Esophagus squamous epithelium (tissue), 5 donors: ENCODE data around the gene GRIP2. TPM values are rescaled to one million over a fixed set of nuclear protein-coding genes. Genes with fewer than 3 reads are reported as not detected.

Experiments used
- DNase-seq: peaks from one replicate; lab custom pipeline; 2025; lab: John Stamatoyannopoulos, UW
- H3K27ac ChIP-seq, 4 donors: fragments of 200-600 bp; sonication (generic); one replicate each; pipeline ENCODE4 v1.5.1; 2016 to 2019; ENCODE audit warnings: mild to moderate bottlenecking in 1 of 4
- H3K27me3 ChIP-seq, 4 donors: fragments of 200-600 bp; sonication (generic); 1 replicate in 3 of 4; 2 replicates in 1 of 4; pipeline versions ENCODE4 v1.5.1 to v1.6.0; 2017 to 2021; ENCODE audit warnings: antibody characterized with exemption in 1 of 4
- H3K36me3 ChIP-seq, 3 donors: fragments of 200-600 bp; sonication (generic); one replicate each; pipeline ENCODE4 v1.5.1; 2016 to 2019
- H3K4me1 ChIP-seq, 3 donors: fragments of 200-600 bp; sonication (generic); one replicate each; pipeline ENCODE4 v1.5.1; 2017 to 2019
- H3K4me3 ChIP-seq, 4 donors: fragments of 200-600 bp; sonication (generic); 1 replicate in 3 of 4; 2 replicates in 1 of 4; pipeline ENCODE4 v1.5.1; 2016 to 2019; ENCODE audit warnings: mild to moderate bottlenecking in 2 of 4, moderate library complexity in 1 of 4
- H3K9me3 ChIP-seq, 3 donors: fragments of 200-600 bp; sonication (generic); one replicate each; pipeline ENCODE4 v1.5.1; 2016 to 2019
- CTCF ChIP-seq, 6 experiments: fragments of 450-650 bp in 4 of 6; fragments of 200-600 bp in 2 of 6; sonication (generic) in 2 of 6; IDR thresholded peaks; one replicate each; pipeline ENCODE4 v1.5.1; 2016 to 2019; ENCODE audit warnings: antibody characterized with exemption in 6 of 6, mild to moderate bottlenecking in 4 of 6, moderate library complexity in 4 of 6
- POLR2A ChIP-seq, 4 donors: fragments of 450-650 bp; IDR thresholded peaks; one replicate each; pipeline ENCODE4 v1.6.1; 2017; ENCODE audit warnings: antibody characterized with exemption in 4 of 4, mild to moderate bottlenecking in 4 of 4, moderate library complexity in 3 of 4
- WGBS, 2 donors: methylation state at CpG; one replicate each; pipeline ENCODE4 v1.1.5; 2018; 5-methylcytosine and 5-hydroxymethylcytosine counted together
- intact Hi-C: fragments of 100-400 bp; cut with DNase I; formaldehyde crosslinking; loops from one replicate; pipeline ENCODE4 v1.15.0; 2022
- total RNA-seq, 4 donors: library from RNA; depleted of rRNA; stranded (reverse); fragments of >200 nt; gene quantifications; one replicate each; pipeline ENCODE4 v1.1.0, GENCODE V29; 2016
- donor health status: DM: yes; HTN: yes; CAD: no.

The GRIP2 gene
- total RNA-seq, 4 donors from 2014 or later: 0.23 to 2.9 (median 0.53) TPM

GRCh38 chr3:14505001-14505802, 34.9 kb downstream of the GRIP2 start:
- WGBS, 2 donors: 75% methylated on average over 10 to 20 of the region's 22 CpGs
- intact Hi-C loops: loop anchor here (10.0 kb wide), 1 partner anchor 410 kb away; no protein-coding TSS in a partner anchor
- no peak for DNase-seq
- Histone ChIP-seq H3K4me1 (peaks cover 0 to 5% (median 5%) of the 10 kb centered on the region in 3 donors), H3K4me3 (no peak overlapping the region), H3K27ac (no peak overlapping the region), H3K36me3 (no peaks in the 10 kb centered on the region), H3K27me3 (no peaks in the 10 kb centered on the region), H3K9me3 (peaks cover 0 to 10% (median 9%) of the 10 kb centered on the region in 3 donors)
- no peak for TF ChIP-seq CTCF (IDR thresholded peaks at IDR 0.05)
- TF ChIP-seq POLR2A (IDR thresholded peaks at IDR 0.05): no peak

GRCh38 chr3:14503706-14504065, 36.5 kb downstream of the GRIP2 start:
- no peak for DNase-seq

GRCh38 chr3:14503033-14503705, 37.0 kb downstream of the GRIP2 start:
- no peaks in the 10 kb centered on the region for H3K36me3 ChIP-seq
- no peak for DNase-seq
- H3K27me3 ChIP-seq: no peaks in the 10 kb centered on the region
- intact Hi-C loops: loop anchor here (10.0 kb wide), 1 partner anchor 412 kb away; no protein-coding TSS in a partner anchor
- H3K4me1 ChIP-seq: no peaks in the 10 kb centered on the region
- H3K9me3 ChIP-seq: peaks cover 0 to 10% (median 9%) of the 10 kb centered on the region in 3 donors
- H3K27ac ChIP-seq: no peak overlapping the region
- WGBS, 2 donors: 91 to 93% methylated on average over 6 to 7 of the region's 12 CpGs
- H3K4me3 ChIP-seq: no peak overlapping the region
- TF ChIP-seq CTCF (IDR thresholded peaks at IDR 0.05): no peak
- no peak for TF ChIP-seq POLR2A (IDR thresholded peaks at IDR 0.05)

More at GRCh38 chr3:14503706-14504065, 36.5 kb downstream of the GRIP2 start:
- Histone ChIP-seq H3K4me3 (no peak overlapping the region), H3K4me1 (peaks cover 0 to under 1% (median 0%) of the 10 kb centered on the region in 3 donors), H3K9me3 (peaks cover 0 to 10% (median 9%) of the 10 kb centered on the region in 3 donors), H3K27ac (no peak overlapping the region), H3K36me3 (no peaks in the 10 kb centered on the region), H3K27me3 (no peaks in the 10 kb centered on the region)
- intact Hi-C loops: loop anchor here (10.0 kb wide), 1 partner anchor 411 kb away; no protein-coding TSS in a partner anchor
- TF ChIP-seq POLR2A (IDR thresholded peaks at IDR 0.05) (no peak), CTCF (IDR thresholded peaks at IDR 0.05) (no peak)
- WGBS, 2 donors: 83 to 87% methylated on average over 5 to 11 of the region's 20 CpGs

- Histone ChIP-seq H3K4me1 (no peaks in the 10 kb centered on the region), H3K27me3 (no peaks in the 10 kb centered on the region), H3K9me3 (peaks cover 0 to 10% (median 9%) of the 10 kb centered on the region in 3 donors), H3K36me3 (no peaks in the 10 kb centered on the region), H3K27ac (no peak overlapping the region), H3K4me3 (no peak overlapping the region)
- no peak for DNase-seq
- TF ChIP-seq POLR2A (IDR thresholded peaks at IDR 0.05): no peak
- no peak for TF ChIP-seq CTCF (IDR thresholded peaks at IDR 0.05)
- intact Hi-C loops: loop anchor here (10.0 kb wide), 1 partner anchor 412 kb away; no protein-coding TSS in a partner anchor
Observed at GRCh38 chr3:14502472-14502871, 37.7 kb downstream of the GRIP2 start.

- DNase-seq: no peak
- WGBS, 2 donors: 67 to 72% methylated on average over 10 of the region's 10 CpGs
- Histone ChIP-seq H3K4me1 (no peaks in the 10 kb centered on the region), H3K9me3 (peaks cover 0 to 8% (median 2%) of the 10 kb centered on the region in 3 donors), H3K27ac (no peak overlapping the region), H3K4me3 (no peak overlapping the region), H3K27me3 (no peaks in the 10 kb centered on the region), H3K36me3 (no peaks in the 10 kb centered on the region)
- intact Hi-C loops: no loop called here
- TF ChIP-seq POLR2A (IDR thresholded peaks at IDR 0.05): no peak
Observed at GRCh38 chr3:14497321-14497720, 42.8 kb downstream of the GRIP2 start.
